ENCODE results near the gene MAST4.
"Not testable (repeated sequence)": the region's sequence is repeated elsewhere in the genome, so short reads cannot be mapped to it uniquely, and the experiment has no call there.

The MAST4 gene

GRCh38 chr5:66646570-66646969 lies 50.4 kb downstream of the MAST4 start:
- no peak for DNase-seq (ENCODE audit: low read depth in 2 of 2)

GRCh38 chr5:66647146-66647856 lies 51.1 kb downstream of the MAST4 start:
- no peak for DNase-seq (ENCODE audit: low read depth in 2 of 2)

- DNase-seq (ENCODE audit: low read depth in 2 of 2): no peak
Observed at GRCh38 chr5:66652818-66653217, 56.6 kb downstream of the MAST4 start.

- DNase-seq (ENCODE audit: low read depth in 2 of 2): no peak
Observed at GRCh38 chr5:66653325-66653724, 57.1 kb downstream of the MAST4 start.

- DNase-seq (ENCODE audit: low read depth in 2 of 2): no peak
Observed at GRCh38 chr5:66655395-66656324, 59.5 kb downstream of the MAST4 start.

DNA sequence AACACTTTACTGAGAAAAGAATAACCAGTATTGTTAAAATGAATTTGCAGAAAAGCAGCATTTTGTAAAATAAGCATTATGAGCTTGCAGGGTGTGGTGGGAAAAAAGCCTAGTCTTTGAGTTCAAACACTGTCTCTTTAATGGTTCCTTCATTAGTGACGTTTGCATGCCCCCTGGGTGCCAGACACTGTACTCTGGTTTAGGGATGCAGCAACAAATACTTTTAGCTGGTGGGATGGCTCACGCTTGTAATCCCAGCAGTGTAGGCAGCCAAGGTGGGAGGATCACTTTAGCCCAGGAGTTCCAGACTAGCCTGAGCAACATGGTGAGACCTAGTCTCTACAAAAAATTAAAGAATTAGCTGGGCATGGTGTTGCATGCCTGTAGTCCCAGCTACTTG lies 62.3 kb downstream of the MAST4 start:
- no peak for DNase-seq (ENCODE audit: low read depth in 2 of 2)

GRCh38 chr5:66659780-66660179 lies 63.6 kb downstream of the MAST4 start:
- DNase-seq (ENCODE audit: low read depth in 2 of 2): no peak

DNA sequence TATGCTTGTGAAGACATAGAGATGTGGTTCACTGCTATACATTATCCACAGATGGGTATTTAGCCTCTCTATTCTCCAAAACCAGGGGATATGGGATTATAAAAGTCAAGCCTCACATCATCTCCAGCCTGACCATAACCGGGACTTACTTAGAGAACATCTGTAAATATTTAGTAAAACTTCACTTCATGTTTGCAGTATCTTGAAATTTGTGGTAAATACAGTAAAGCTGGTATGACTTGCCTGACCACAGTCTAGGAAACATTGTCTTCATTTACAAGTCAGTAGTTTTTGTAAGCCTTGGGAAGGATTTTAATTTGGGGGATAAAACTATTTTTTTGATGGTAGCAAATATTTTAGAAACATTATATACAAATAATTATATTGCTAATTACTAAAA lies 64.2 kb downstream of the MAST4 start:
- DNase-seq (ENCODE audit: low read depth in 2 of 2): no peak

- DNase-seq (ENCODE audit: low read depth in 2 of 2): no peak
Observed at GRCh38 chr5:66661149-66661548, 65.0 kb downstream of the MAST4 start.

- DNase-seq (ENCODE audit: low read depth in 2 of 2): no peak
Observed at GRCh38 chr5:66666778-66667177, 70.6 kb downstream of the MAST4 start.

DNA sequence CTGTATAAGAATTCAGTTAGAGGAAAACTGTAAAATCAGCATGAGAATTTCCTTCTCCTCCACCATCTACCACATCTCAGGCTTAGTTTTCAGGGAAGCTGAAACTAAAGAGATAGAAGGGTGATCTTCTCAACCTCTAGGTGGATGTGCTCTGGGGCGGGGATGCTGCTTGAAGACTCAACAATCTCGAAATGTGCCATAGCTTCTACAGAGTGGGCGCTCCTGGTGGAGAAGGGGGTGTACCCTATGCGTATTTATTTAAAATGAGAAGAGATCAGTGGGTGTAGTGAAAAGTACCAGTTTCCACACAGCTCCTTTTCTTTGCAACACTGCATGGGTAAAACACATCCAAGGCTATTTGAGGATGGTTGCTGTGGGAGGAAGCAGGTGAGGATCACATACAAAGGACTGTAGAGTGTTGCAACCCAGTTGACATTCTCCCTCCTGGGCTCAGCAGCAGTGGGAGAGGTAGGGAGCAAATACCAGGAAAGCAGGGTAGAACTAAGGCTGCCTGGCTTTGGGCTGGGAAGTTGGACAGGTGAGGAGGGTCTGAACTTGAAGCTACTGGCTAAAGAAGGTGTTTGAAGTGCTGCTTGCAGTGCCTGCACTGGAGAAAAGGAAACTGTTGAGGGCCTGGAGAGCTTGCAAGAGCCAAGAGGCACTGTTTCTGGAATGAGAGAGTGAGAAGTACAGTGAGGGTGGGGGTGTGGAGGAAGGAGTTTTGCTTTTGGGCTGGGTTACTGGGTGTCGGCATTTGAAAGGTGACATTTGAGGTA lies 73.1 kb downstream of the MAST4 start:
- no peak for DNase-seq (ENCODE audit: low read depth in 2 of 2)

- no peak for DNase-seq (ENCODE audit: low read depth in 2 of 2)
Observed at GRCh38 chr5:66669862-66670195, 73.6 kb downstream of the MAST4 start.

DNA sequence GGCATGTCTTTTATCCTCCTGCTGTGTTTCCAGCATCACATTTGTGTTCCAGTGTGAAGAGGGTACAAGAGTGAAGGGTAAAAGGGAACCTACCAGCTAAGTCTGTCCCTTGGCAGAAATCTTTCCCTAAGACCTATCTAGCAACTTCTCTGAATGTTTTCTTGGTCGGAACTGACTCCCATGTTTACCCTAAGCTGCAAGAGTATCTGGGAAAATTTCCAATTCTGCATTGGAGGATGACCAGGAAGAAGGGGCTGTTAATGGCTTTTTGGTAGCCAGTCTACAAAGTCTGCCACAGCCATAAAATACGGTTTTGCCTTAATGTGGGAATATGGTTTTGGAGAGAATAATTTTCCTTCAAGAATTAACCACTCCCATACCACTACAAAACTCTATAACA lies 75.1 kb downstream of the MAST4 start:
- DNase-seq (ENCODE audit: low read depth in 2 of 2): no peak

DNA sequence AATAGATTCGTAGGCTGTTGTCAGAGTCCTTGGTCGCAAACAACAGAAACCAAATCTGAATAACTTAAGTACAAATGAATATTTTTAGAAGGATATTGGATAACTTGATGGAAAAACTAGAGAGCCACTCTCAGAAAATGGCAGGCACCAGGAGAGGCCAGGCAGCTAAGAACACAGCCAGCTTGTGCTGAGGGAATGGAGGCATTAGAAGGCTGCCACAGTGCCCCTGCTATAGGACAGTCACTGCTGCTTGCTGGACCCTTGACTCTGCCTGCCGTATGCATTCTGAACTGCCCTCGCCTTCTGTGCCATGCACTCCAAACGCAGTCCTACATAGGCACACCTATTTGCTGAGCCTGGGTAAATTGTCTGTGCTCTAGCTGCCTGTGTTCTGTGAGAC lies 78.6 kb downstream of the MAST4 start:
- DNase-seq (ENCODE audit: low read depth in 2 of 2): no peak

DNA sequence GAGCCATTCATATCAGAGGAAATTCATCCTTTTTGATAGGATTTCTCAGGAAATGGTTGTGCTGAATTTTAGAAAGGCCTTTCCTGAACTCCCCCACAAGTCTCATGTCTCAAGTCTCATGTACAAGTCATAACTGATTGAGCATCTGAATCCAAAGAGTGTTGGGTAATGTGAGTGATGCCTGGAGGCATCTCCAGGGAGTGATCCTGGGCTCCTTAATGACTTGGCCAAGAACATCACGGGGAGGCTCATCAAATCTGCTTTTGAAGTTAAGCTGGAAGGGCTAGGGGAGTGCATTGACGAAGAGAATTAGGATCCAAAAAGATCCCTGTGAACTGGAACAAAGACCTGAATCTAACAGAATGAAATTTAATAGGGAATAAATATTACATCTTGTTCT lies 79.2 kb downstream of the MAST4 start:
- no peak for DNase-seq (ENCODE audit: low read depth in 2 of 2)

- no peak for DNase-seq (ENCODE audit: low read depth in 2 of 2)
Observed at GRCh38 chr5:66680221-66680620, 84.0 kb downstream of the MAST4 start.

DNA sequence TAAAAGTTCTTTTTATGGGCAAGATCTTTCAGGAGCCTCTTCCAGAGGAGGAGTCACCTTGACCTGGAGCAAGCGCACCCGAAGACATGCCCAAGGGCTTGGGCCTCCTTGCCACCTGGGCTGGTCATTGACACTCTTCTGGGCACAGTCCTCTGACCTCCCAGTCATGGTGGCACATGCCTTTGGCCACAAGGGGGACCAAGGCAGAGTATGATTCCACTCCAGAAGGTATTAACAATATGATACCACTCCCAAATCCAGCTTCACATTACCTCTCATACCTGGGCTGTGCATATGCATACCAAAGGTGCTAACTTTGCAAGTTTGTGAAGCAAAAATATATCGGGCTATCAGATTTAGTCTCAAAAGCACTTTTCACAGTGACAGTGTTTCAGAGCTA lies 84.6 kb downstream of the MAST4 start:
- no peak for DNase-seq (ENCODE audit: low read depth in 2 of 2)

DNA sequence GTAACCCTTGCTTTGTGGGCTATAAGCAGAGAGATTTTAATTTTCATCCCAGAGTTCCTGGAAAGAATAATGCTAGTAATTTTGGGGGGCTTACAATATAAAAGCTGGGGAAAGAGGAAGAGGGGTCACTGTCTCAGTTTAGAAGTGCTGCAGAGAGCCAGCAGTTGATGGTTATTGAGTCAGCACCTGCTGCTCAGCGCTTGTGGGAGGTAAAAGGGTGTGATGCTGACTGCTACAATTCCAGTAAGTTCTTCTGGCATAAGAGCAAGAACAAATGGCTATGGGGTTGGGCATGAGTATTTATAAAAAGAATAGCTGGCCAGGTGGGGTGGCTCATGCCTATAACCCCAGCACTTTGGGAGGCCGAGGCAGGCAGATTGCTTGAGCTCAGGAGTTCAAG lies 88.5 kb downstream of the MAST4 start:
- DNase-seq (ENCODE audit: low read depth in 2 of 2): no peak

DNA sequence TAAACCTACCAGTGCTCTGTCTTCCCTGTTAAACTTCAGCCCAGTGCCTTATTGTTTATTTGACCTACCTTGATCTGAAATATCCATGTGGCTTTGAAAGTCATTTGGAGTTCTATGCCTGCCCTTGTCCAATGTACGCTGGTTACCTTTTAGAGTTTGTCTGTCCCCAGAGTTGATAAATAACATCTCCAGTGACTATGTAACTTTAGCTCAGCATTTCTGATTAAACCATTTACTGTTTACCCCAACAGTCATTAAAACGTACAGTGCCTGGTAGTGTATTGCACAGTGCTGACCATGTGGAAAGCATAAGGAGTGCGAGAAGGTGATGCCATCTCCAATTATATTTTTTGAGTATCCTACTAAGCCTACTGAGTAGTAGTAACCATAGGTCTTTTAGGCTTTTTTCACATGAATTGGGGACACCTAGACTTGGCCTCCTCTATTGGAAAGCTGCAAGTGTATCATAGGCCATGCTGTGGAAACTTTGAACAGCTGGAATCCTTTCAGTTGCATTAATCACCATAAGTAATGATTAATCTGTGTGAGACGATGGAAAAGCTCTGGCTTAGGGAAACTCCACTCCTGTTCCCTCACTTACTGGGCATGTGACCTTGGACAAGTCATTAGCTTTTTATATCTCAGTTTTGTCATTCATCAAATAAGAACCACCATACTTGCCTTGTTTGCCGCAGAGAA lies 93.5 kb downstream of the MAST4 start:
- no peak for DNase-seq (ENCODE audit: low read depth in 2 of 2)

DNA sequence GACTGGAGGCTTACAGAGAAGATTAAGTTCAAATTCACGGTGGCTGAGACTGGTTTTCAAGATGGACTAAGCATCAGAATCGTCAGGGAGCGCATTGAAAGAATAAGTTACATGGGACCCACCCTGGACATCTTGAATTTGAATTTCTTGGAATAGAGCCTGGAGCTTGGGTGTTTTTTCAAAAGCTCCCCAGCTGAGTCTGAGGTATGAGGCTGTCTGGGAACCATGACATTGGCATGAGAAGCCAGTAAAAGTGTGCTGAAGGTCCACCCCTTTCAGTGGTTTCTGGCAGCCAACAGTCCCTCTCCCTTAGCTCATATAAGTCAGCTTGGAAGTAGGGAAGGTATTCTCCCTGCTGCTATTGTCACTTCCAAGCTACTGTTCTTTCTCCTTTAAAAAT lies 97.8 kb downstream of the MAST4 start:
- no peak for DNase-seq (ENCODE audit: low read depth in 2 of 2)

DNA sequence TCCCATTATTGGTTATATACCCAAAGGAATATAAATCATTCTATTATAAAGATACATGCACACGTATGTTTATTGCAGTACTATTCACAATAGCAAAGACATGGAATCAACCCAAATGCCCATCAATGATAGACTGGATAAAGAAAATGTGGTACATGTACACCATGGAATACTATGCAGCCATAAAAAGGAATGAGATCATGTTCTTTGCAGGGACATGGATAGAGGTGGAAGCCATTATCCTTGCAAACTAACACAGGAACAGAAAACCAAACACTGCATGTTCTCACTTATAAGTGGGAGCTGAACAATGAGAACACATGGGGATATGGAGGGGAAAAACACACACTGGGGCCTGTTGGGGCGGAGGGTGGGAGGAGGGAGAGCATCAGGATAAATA lies 99.6 kb downstream of the MAST4 start:
- DNase-seq (ENCODE audit: low read depth in 2 of 2): not testable (repeated sequence)

Measured in stimulated activated CD8-positive, alpha-beta memory T cell treated with anti-CD3 and anti-CD28 coated beads, Interleukin-7, amount 100 ng/mL, for 1 hour (primary cell).